GOT3 (cell line): ENCODE measurements around the gene OR2T5.
"Not testable (repeated sequence)": the region's sequence is repeated elsewhere in the genome, so short reads cannot be mapped to it uniquely, and the experiment has no call there.

Source experiments
- DNase-seq: peaks from one replicate; lab custom pipeline; 2025; ENCODE audit warnings: mixed read lengths; lab: John Stamatoyannopoulos, UW

OR2T5 gene, protein sequence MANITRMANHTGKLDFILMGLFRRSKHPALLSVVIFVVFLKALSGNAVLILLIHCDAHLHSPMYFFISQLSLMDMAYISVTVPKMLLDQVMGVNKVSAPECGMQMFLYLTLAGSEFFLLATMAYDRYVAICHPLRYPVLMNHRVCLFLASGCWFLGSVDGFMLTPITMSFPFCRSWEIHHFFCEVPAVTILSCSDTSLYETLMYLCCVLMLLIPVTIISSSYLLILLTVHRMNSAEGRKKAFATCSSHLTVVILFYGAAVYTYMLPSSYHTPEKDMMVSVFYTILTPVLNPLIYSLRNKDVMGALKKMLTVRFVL

DNA sequence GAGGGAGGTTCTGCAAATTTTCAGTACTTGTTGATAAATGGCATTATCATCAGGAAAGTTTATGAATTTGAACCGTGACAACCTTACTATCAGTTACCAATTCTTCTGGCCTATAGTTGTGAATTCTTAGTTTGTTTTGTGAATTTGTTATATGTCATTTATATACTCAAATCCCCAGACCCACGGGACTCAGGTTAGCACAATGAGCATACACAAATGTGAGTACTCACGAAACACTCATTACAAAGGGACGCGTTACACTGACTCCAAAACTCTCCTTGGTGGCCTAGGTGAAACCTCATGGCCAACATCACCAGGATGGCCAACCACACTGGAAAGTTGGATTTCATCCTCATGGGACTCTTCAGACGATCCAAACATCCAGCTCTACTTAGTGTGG, at the start of gene OR2T5:
Gene OR2T5 (plus strand): TSS at position 301 of the 400 bp plus-strand sequence. CDS start 0 bp downstream, at position 301.
- DNase-seq: not testable (repeated sequence)

DNA sequence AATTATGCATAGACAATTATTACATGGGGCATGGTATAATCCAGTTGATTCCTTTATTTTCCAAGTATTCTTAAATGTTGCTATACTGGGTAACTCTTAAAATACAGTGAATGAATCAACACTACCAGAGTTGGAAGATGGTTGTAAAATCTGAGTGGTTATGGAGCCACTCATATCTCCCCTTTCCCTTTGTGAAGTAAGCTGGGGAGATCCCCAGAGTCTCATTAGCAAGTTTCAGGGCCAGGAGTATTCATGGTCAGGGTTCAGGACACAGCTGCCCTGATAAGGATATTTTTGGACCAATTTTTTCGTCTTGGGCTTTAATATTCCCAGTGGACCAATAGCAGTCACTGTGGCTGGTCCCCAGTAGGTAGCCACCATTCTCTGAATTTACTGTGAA, 49.7 kb upstream of the OR2T5 start:
- not testable (repeated sequence) for DNase-seq

DNA sequence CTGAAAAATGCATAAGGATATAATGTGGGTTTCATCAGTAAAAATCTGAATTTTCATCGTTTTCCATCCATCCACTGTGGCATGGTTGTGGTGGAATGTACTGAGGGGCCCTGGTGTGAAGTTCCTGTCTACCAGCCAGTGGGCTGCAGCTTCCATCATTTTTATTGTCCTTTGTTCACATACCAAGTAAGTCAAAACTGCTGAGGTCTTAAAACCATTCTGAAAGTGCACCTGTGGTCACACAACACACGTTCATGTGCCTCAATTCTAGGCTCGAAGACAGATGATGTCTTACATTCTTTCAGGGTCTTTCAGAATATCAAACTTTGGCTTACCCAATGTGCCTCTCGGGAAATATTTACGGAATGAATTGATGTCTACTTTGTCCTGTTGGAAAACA, 49.1 kb upstream of the OR2T5 start:
- DNase-seq: not testable (repeated sequence)

DNA sequence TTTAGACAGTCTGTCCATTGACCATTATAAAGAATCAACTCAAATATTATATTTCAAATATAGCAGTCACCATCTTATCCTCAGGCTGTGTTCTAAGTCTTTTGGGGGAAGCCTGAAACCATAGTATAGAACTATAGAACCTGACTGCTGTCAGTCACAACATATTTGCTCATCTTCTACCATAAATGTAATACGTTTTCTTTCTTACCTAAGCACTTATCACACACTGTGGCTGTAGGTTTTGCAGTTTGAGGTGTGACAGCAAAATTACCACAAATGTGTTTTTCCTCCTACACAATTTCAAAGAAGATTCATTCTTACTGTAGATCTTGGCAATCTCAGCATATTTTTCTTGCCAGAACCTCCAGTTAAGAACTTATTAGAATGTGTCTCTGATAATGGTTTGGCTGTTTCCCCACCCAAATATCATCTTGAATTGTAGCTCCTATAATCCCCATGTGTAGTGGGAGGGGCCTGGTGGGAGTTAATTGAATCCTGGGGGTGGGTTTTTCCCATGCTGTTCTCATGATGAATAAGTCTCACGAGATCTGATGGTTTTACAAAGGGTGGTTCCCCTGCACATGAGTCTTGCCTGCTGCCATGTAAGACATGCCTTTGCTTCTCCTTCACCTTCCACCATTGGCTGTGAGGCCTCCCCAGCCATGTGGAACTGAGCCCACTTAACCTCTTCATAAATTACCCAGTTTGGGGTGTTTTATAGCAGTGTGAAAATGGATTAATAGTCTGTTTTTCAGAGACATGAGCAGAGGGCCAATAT, 45.7 kb upstream of the OR2T5 start:
- DNase-seq: not testable (repeated sequence)

DNA sequence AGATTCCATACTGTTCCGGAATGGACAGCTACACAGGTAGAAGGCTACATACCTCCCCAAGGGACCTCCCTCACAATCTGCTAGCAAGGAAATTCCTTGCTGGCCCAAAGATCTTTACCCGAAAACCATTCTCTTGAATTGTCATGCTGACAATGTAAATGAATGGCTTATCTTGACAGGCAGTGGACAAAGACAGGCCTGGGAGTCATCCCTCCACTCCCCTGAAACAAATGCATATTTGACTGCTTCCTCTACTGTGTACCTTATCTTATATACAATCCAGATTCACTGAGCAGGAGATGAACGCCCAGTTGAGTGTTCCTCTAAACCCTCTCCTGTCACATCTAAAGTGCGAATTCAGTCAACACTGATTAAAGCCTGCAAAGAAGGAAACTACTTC, 43.8 kb upstream of the OR2T5 start:
- DNase-seq: not testable (repeated sequence)

DNA sequence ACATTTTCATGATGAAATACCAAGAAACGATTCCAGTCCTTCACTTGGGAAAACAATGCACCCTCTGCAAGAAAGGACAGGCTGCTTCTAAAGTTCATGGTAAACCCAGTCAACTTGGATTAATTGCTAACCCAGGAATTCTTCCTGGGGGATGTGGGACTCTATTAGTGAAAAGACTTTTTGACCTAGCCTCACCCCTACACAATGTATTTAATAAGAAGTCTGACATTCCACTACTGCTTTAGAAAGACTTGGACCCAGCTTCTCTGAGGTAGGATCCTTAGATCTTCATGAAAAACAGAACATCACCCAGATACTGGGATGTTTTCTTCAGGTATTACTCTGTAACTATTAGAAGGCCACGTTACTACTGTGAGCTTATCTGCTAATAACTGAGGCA, 43.0 kb upstream of the OR2T5 start, which contains the start of gene OR2T2:
Gene OR2T2 (plus strand): TSS at position 239 of the 400 bp plus-strand sequence. CDS start 7,161 bp downstream, outside the sequence.
- not testable (repeated sequence) for DNase-seq

DNA sequence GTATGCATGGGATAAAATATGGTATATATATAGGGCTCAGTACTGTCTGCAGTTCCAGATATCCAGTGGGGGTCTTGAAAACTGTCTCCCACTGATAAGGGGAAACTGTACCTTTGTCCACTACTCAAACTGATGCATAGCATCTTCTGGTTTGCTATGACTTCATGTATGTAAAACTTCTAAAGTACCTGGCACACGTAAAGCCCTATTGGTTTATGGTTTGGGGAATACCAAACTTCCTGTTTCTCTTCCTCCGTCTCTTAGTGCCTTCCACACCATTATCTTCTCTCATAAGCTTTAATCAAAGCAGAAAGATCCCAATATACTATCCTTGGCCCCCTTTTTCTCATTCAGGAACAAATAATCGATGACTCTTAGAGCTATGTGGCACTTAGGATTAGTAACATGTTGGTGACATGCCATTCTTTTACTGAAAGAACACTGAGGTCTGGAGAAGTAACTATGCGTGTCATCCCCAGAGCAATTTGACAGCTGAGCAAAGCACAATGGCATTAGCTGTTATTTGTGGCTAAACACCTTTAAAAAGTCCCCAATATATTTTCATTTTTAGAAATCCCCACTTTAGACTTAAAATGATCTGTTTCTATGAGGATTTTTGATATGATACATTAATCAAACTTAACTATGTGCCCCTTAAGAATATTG, 39.8 kb upstream of the OR2T5 start:
- DNase-seq: not testable (repeated sequence)

DNA sequence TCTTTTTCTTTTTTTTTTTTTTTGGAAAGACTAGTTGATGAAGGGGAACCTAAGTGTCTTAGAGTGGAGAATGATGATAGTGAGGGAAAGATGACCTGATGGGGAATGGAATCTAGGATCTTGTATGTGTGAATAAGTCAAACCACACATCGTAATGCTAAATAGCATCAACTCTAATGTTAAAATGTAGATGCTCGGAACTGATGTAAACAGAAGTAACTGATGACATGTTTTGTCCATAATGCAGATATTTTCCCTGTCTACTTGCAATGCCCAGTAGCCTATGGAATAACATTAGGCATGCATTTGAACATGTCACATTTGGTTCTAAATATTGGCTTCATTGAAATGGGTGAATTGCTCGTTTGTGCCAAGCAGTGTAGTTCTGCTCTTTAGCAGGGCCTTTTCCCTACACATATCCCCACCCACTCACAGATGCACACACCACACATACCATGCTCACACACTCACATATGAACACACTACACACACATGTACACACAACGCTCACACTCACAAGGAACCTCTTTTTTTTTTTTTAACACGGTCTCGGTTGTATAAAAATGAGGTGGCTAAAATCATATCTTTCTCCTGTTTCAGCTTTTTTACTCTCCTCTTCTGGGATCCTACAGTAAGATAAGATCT, 38.4 kb upstream of the OR2T5 start:
- DNase-seq: not testable (repeated sequence)

DNA sequence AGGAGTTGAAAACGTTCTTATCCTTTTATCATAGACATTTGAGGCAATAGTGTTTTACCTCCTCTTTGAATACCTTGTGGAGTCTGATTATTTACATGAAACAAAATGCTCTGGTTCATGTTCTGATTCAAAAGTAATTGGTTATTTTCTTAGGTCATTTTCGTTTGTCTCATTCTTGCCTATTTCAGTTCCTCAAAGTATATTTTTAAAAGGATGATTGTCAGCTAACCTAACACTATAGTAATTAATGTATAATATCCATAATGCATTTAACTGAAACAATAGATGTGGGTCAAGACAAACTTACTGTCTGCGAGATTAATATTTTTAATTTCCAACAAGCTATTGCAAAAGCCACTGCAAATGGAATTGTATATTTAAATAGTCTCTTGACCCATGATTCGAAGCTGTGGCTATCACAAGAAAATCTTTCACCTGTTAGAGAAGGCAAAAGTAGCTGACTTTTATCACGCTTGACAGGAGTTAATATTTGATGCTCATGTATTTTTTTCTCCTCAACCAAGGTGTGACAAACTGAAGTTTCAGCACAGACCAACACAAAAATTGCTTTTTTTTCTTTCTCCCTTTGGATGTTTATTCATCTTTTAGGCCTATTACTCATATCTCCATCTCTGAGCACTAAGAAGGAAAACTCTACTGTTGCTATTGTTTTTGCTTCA, 37.8 kb upstream of the OR2T5 start:
- DNase-seq: not testable (repeated sequence)

DNA sequence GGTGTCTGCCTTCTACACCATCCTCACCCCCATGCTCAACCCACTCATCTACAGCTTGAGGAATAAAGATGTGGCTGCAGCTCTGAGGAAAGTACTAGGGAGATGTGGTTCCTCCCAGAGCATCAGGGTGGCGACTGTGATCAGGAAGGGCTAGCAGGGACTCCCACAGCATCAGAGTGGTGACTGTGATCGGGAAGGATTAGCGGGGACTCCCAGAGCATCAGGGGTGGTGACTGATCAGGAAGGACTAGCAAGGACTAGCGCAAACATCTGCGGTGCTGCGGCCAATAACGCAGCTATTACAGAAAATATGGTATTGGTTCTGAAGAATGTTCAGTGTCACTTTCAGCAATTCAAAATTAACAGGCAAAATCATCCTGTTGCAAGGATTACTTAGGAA, 34.8 kb upstream of the OR2T5 start:
- DNase-seq: not testable (repeated sequence)

DNA sequence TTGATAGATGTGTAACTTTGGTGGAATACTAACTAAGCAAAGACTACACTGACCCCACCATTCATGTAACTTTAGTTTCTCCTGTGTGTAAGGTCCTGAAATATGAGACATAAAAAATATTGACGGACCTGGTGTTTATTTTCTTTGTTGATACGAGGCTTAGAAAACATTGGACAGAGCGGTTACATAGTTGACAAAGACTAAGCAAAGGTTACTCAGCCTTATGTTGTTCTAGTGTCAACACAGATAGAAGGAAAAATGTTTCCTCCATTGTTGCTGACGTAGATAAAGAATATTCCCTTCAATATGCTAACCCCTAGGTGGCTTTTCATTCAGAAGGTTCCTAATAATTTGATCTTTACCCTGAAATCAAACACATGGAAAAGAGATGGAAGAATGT, 33.3 kb upstream of the OR2T5 start:
- DNase-seq: not testable (repeated sequence)

DNA sequence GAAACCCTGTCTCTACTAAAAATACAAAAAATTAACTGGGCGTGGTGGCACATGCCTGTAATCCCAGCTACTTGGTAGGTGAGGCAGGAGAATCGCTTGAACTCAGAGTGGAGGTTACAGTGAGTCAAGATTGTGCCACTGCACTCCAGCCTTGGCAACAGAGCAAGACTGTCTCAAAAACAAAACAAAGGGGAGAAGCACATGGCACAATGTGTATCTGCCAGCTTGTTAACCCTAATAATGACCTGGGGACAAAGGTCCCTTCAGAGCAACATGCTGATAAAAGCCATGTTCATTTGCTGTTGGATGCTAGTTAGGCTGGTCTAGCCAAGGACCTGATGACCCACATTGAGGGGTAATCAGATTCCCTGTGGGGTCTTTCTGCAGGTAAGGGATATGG, 31.8 kb upstream of the OR2T5 start:
- not testable (repeated sequence) for DNase-seq

DNA sequence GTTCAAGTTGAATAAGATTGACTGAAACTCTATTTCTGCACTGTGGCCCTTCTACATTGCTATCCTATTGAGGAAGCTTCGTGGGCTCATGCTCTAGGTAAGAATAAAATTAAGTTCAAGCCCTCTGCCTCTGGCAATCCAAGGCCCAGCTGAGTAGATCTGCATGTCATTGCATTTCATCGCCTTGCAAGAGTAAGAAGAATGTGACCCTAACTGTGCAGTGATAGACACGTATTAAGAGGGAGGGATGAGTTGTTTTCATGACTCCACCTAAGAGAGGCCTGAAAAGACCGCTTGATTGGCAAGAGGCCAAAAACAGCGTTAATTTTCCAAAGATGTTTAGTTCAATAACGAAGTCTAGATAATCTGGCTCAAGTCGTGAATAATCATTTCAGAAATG, 29.3 kb upstream of the OR2T5 start:
- DNase-seq: not testable (repeated sequence)

DNA sequence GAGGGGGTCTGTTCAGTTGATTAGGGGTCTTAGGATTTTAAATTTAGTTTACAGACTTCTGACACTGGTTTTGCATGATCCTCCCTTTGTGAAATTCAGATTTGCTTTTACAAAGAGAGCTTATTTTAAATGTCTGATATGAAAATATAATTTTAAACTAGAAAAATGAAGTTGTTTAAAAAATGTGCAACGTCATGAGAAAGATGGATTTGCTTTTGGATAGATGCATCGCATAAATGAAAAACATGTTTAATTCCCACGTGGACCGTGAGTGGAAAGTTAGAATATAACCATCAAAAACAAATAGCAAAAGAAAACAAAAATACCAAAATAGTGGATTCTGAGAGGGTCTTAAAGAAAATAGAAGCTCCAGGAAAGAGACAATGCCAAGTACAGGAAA, 17.2 kb upstream of the OR2T5 start:
- DNase-seq: no peak

DNA sequence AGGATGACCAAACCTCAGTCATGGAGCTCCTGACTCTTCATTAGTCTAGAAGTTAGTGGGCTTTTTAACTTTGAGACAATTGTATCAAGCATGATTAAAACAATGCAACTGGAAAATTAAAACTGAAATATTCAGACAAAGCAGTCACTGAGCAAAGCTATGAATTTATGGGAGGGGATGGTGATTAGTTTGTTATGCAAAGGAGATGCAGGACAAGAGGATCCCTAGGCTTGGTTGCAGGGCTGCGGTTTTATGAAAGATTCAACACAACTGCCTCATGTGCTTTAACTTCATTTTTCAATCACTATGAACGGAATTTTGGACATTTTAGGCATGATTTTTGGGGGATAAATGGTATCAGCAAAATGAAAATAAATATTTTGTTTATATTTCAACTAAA, 16.3 kb upstream of the OR2T5 start:
- DNase-seq: not testable (repeated sequence)

DNA sequence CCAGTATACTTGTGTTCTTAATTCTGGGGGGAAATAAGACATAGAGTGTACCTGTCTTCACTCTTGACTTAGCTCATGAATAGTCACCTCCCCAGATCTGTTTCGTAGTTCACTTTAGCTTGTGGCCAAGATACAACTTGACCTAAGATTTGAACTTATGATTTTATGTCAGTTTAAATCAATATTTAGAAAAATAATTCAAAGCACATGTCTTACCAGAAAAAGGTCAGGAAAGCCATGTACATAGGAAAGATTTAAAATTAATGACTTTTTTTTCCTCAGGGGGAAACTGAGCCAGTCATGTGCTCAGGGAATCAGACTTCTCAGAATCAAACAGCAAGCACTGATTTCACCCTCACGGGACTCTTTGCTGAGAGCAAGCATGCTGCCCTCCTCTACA, 15.3 kb upstream of the OR2T5 start, which contains the start of gene OR2T3:
Gene OR2T3 (plus strand): TSS at position 301 of the 400 bp plus-strand sequence. CDS start 0 bp downstream, at position 301.
- DNase-seq: not testable (repeated sequence)

DNA sequence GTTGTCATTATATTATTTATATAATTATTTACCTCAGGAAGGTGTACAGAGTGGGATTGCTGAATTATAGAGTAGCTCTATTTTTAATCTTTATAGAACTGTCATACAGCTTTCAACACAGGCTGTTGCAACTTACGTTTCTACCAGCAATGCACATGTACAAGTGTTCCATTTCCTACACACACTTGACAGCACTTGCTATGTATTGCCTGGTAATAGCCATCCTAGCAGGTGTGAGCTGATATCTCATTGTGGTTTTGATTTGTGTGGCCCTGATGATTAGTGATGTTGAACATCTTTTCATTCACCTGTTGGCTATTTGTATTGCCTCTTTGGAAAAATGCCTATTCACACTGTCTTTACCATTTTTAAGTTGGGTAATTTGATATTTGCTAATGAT, 12.7 kb upstream of the OR2T5 start:
- not testable (repeated sequence) for DNase-seq

DNA sequence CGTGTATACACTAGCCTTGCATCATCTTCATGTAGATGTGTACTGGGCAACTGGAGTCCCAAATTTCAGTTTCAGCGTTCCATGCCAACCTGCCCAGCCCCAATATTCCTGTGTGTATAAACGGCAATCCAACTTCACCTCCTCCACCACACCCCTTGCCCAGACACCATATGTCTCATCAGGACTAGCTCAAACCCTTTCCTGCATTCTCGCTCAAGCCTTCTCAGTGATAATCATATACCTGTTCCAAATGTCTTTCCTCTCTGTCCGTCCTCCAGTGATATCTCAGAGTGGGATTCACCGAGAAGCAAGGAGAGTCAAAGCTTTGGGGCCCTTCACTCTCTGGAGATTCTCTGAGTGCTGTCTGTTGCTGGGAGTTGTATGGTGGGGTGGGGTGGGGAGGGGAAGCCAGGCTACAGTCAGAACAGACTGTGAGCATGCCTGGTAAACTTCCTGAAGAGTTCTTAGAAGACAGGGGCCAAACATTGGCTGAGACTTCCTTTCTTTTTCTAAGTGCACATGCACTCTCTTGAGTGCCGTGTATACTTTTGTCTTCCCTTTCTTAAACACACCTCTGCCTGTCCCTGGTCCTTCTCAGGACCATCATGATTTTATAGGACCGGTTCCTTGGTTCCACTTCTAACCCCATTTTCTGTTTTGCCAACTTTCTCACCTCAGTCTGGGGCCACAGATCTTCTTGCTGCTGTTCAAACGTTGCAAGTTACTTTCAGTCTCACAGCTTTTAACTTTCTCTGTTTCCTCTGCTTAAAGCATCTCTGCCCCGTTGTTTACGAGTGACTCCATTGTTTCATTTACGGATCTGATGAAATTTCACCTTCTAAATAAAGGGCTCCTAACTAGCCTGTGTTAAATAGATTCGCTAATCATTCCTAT, 6.5 kb upstream of the OR2T5 start:
- DNase-seq: not testable (repeated sequence)

DNA sequence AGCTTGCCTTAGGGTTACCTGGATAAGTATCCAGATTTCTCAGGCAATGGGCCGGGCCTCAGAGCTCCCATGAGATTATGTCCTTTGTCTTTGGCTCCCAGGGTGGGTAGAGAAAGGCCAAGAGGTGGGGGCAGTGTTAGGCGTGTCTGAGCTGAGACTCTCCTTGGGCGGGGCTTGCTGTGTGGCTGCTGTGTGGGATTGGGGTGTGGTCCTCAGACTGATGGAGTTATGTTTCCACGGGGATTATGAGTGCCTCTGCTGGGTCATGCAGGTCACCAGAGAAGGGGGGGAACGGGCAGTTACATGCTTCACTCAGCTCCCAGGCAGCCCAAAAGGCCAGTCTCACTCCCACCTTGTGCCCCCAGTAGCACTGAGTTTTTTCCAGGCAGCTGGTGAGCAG, 8.3 kb downstream of the OR2T5 start:
- DNase-seq: not testable (repeated sequence)
